ENCODE results near the gene WDR5.

- no peak for TF ChIP-seq CTCF (conservative IDR thresholded peaks at IDR 0.05 in 1 of 2, IDR thresholded peaks at IDR 0.05 in 1 of 2; ENCODE audit: low read depth in 1 of 2, low read length in 2 of 2)
- no peak for TF ChIP-seq EZH2 (IDR thresholded peaks at IDR 0.05; ENCODE audit: low read length, missing control alignments)
Observed at GRCh38 chr9:134195558-134195957, 59.7 kb downstream of the WDR5 start.
